Measurements from ENCODE around the gene TEX9. TPM values are rescaled to one million over a fixed set of nuclear protein-coding genes. Genes with fewer than 3 reads are reported as not detected.

The TEX9 gene
- total and polyA plus RNA-seq, 2 experiments from 2014 or later, result 2.6 to 7.4 TPM

GRCh38 chr15:56342653-56343052 lies 22.6 kb upstream of the TEX9 start:
- no peaks in the 10 kb centered on the region for H3K9me3 ChIP-seq (ENCODE audit: low read depth)
- H4K20me1 ChIP-seq (ENCODE audit: insufficient read depth, poor library complexity, severe bottlenecking), result no peaks in the 10 kb centered on the region
- no peaks in the 10 kb centered on the region for H3K4me1 ChIP-seq (ENCODE audit: insufficient read depth)
- H3K27ac ChIP-seq, result no peak overlapping the region
- H3K9me2 ChIP-seq (replicated peaks; ENCODE audit: insufficient read depth), result no peaks in the 10 kb centered on the region
- TF ChIP-seq EZH2phosphoT487 (IDR thresholded peaks at IDR 0.05; ENCODE audit: low read depth, severe bottlenecking, unreplicated experiment) (no peak), CTCF (IDR thresholded peaks at IDR 0.05; ENCODE audit: poor library complexity) (no peak)
- DNase-seq (ENCODE audit: low spot score), result no peak
- no peak overlapping the region for H2AFZ ChIP-seq
- H3K36me3 ChIP-seq (replicated peaks; ENCODE audit: insufficient read depth, low read depth), result no peaks in the 10 kb centered on the region
- H3K4me2 ChIP-seq, result no peak overlapping the region
- no peaks in the 10 kb centered on the region for H3K79me2 ChIP-seq
- H3K4me3 ChIP-seq, result no peak overlapping the region
- no peaks in the 10 kb centered on the region for H3K27me3 ChIP-seq
- WGBS (ENCODE audit: low lambda C conversion rate, missing lambda C conversion rate), result 61% methylated on average over 1 of the region's 1 CpG

- TF ChIP-seq CTCF (IDR thresholded peaks at IDR 0.05; ENCODE audit: poor library complexity) (no peak), EZH2phosphoT487 (IDR thresholded peaks at IDR 0.05; ENCODE audit: low read depth, severe bottlenecking, unreplicated experiment) (no peak), EZH2 (IDR thresholded peaks at IDR 0.05; ENCODE audit: borderline replicate concordance) (no peak)
- no peaks in the 10 kb centered on the region for H3K4me1 ChIP-seq (ENCODE audit: insufficient read depth)
- WGBS (ENCODE audit: low lambda C conversion rate, missing lambda C conversion rate), result 77% methylated on average over 2 of the region's 2 CpGs
- H3K79me2 ChIP-seq, result no peaks in the 10 kb centered on the region
- no peaks in the 10 kb centered on the region for H4K20me1 ChIP-seq (ENCODE audit: insufficient read depth, poor library complexity, severe bottlenecking)
- H3K9me2 ChIP-seq (replicated peaks; ENCODE audit: insufficient read depth), result no peaks in the 10 kb centered on the region
- DNase-seq (ENCODE audit: low spot score), result no peak
- H2AFZ ChIP-seq, result no peak overlapping the region
- H3K4me2 ChIP-seq, result no peak overlapping the region
- H3K27ac ChIP-seq, result no peak overlapping the region
- H3K4me3 ChIP-seq, result no peak overlapping the region
- no peaks in the 10 kb centered on the region for H3K27me3 ChIP-seq
- H3K36me3 ChIP-seq (replicated peaks; ENCODE audit: insufficient read depth, low read depth), result no peaks in the 10 kb centered on the region
- H3K9me3 ChIP-seq (ENCODE audit: low read depth), result no peaks in the 10 kb centered on the region
These were observed 21.3 kb upstream of the TEX9 start for GRCh38 chr15:56343879-56344278.

- H3K9me3 ChIP-seq (ENCODE audit: low read depth), result no peaks in the 10 kb centered on the region
- no peak for TF ChIP-seq EZH2 (IDR thresholded peaks at IDR 0.05; ENCODE audit: borderline replicate concordance)
- no peak for TF ChIP-seq CTCF (IDR thresholded peaks at IDR 0.05; ENCODE audit: poor library complexity)
- TF ChIP-seq EZH2phosphoT487 (IDR thresholded peaks at IDR 0.05; ENCODE audit: low read depth, severe bottlenecking, unreplicated experiment), result no peak
- H3K27ac ChIP-seq, result no peak overlapping the region
- WGBS (ENCODE audit: low lambda C conversion rate, missing lambda C conversion rate), result 95% methylated on average over 2 of the region's 2 CpGs
- H3K4me2 ChIP-seq, result no peak overlapping the region
- no peak overlapping the region for H3K4me3 ChIP-seq
- H3K79me2 ChIP-seq, result no peaks in the 10 kb centered on the region
- no peak for DNase-seq (ENCODE audit: low spot score)
- no peaks in the 10 kb centered on the region for H3K9me2 ChIP-seq (replicated peaks; ENCODE audit: insufficient read depth)
- H4K20me1 ChIP-seq (ENCODE audit: insufficient read depth, poor library complexity, severe bottlenecking), result no peaks in the 10 kb centered on the region
- H3K27me3 ChIP-seq, result no peaks in the 10 kb centered on the region
- H2AFZ ChIP-seq, result no peak overlapping the region
- no peaks in the 10 kb centered on the region for H3K4me1 ChIP-seq (ENCODE audit: insufficient read depth)
- no peaks in the 10 kb centered on the region for H3K36me3 ChIP-seq (replicated peaks; ENCODE audit: insufficient read depth, low read depth)
These were observed 20.9 kb upstream of the TEX9 start for GRCh38 chr15:56344336-56344735.

- Histone ChIP-seq H3K9me2 (replicated peaks; ENCODE audit: insufficient read depth) (no peaks in the 10 kb centered on the region), H3K36me3 (replicated peaks; ENCODE audit: insufficient read depth, low read depth) (no peaks in the 10 kb centered on the region), H2AFZ (no peak overlapping the region), H3K27me3 (no peaks in the 10 kb centered on the region), H3K79me2 (no peaks in the 10 kb centered on the region), H3K9me3 (ENCODE audit: low read depth) (no peaks in the 10 kb centered on the region), H4K20me1 (ENCODE audit: insufficient read depth, poor library complexity, severe bottlenecking) (no peaks in the 10 kb centered on the region), H3K27ac (no peak overlapping the region), H3K4me1 (ENCODE audit: insufficient read depth) (no peaks in the 10 kb centered on the region), H3K4me2 (no peak overlapping the region), H3K4me3 (no peak overlapping the region)
- TF ChIP-seq CTCF (IDR thresholded peaks at IDR 0.05; ENCODE audit: poor library complexity), result no peak
- no peak for TF ChIP-seq EZH2 (IDR thresholded peaks at IDR 0.05; ENCODE audit: borderline replicate concordance)
- no peak for TF ChIP-seq EZH2phosphoT487 (IDR thresholded peaks at IDR 0.05; ENCODE audit: low read depth, severe bottlenecking, unreplicated experiment)
- WGBS (ENCODE audit: low lambda C conversion rate, missing lambda C conversion rate), result 72% methylated on average over 3 of the region's 3 CpGs
- no peak for DNase-seq (ENCODE audit: low spot score)
These were observed 18.8 kb upstream of the TEX9 start for GRCh38 chr15:56346414-56346813.
